Stimulated activated CD4-positive, alpha-beta T cell treated with anti-CD3 and anti-CD28 coated beads, Interleukin-2, amount 100 ng/mL, for 4 hours (primary cell): Measurements from ENCODE around the gene HSPA1L.
"Not testable (repeated sequence)": the region's sequence is repeated elsewhere in the genome, so short reads cannot be mapped to it uniquely, and the experiment has no call there.

Source experiments
- DNase-seq: peaks from one replicate; pipeline ENCODE4 v3.0.0-alpha.2; 2020; ENCODE audit warnings: low read depth

HSPA1L gene

GRCh38 chr6:31813465-31813849, 1.6 kb downstream of the HSPA1L start:
- DNase-seq, result no peak

- no peak for DNase-seq
Measured at GRCh38 chr6:31811645-31812044, 3.4 kb downstream of the HSPA1L start.

- DNase-seq, result not testable (repeated sequence)
Measured at GRCh38 chr6:31808599-31808998, 6.5 kb downstream of the HSPA1L start.

- DNase-seq, result peak; percentile 96
Measured at GRCh38 chr6:31806470-31807272, 8.4 kb downstream of the HSPA1L start, which contains the start of gene LSM2. TSS of gene LSM2 (minus strand) at chr6:31806966. CDS start at chr6:31806757, 209 bp downstream.

GRCh38 chr6:31805939-31806469, 9.1 kb downstream of the HSPA1L start:
- DNase-seq, result no peak

- not testable (repeated sequence) for DNase-seq
Measured at GRCh38 chr6:31801031-31801927, 13.8 kb downstream of the HSPA1L start.

- no peak for DNase-seq
Measured at GRCh38 chr6:31799781-31800180, 15.3 kb downstream of the HSPA1L start.

- no peak for DNase-seq
Measured at GRCh38 chr6:31797588-31797987, 17.5 kb downstream of the HSPA1L start.

GRCh38 chr6:31796993-31797385, 18.1 kb downstream of the HSPA1L start:
- no peak for DNase-seq

GRCh38 chr6:31795616-31796298, 19.3 kb downstream of the HSPA1L start, which contains the start of gene VARS1:
TSS of gene VARS1 (minus strand) at chr6:31795752. CDS start at chr6:31795217, 535 bp downstream.
- DNase-seq, result peak; percentile 73

- DNase-seq, result no peak
Measured at GRCh38 chr6:31794866-31795615, 20.0 kb downstream of the HSPA1L start.

GRCh38 chr6:31794294-31794865, 20.7 kb downstream of the HSPA1L start:
- DNase-seq, result no peak

- not testable (repeated sequence) for DNase-seq
Measured at GRCh38 chr6:31793927-31794245, 21.2 kb downstream of the HSPA1L start.

- DNase-seq, result no peak
Measured at GRCh38 chr6:31792761-31793171, 22.3 kb downstream of the HSPA1L start.

- no peak for DNase-seq
Measured at GRCh38 chr6:31792090-31792374, 23.1 kb downstream of the HSPA1L start.

GRCh38 chr6:31791324-31792089, 23.6 kb downstream of the HSPA1L start:
- no peak for DNase-seq

GRCh38 chr6:31785475-31785874, 29.6 kb downstream of the HSPA1L start:
- DNase-seq, result no peak

GRCh38 chr6:31784098-31784925, 30.8 kb downstream of the HSPA1L start:
- DNase-seq, result no peak

GRCh38 chr6:31782126-31782855, 32.8 kb downstream of the HSPA1L start:
- DNase-seq, result no peak
